HEK293 (cell line): ENCODE results near the gene TEX9.

Source experiments
- CTCF ChIA-PET: fragments of 350-600 bp; formaldehyde crosslinking; extraction: SDS; loops from one replicate; lab custom pipeline; 2021; ENCODE audit warnings: antibody characterized with exemption; lab: Yijun Ruan, JAX
- POLR2A ChIA-PET: fragments of 300-600 bp; formaldehyde crosslinking; extraction: SDS; loops from one replicate; lab custom pipeline; 2020; ENCODE audit warnings: antibody characterized with exemption, inconsistent platforms; lab: Yijun Ruan, JAX
- H3K27ac ChIP-seq: fragments of 200-500 bp; sonication (Bioruptor generic); 2 replicates; pipeline ENCODE4 v1.5.1; 2014; ENCODE audit warnings: low read depth, low read length, control low read depth, inconsistent platforms; ENCODE audit errors: extremely low read depth
- H3K36me3 ChIP-seq, 2 experiments: fragments of 200-500 bp in 1 of 2; sonication (Bioruptor generic) in 1 of 2; 1 replicate in 1 of 2; 2 replicates in 1 of 2; pipeline ENCODE4 v1.5.1; 2014 to 2017; ENCODE audit warnings: inconsistent platforms in 2 of 2, low read length in 2 of 2; ENCODE audit not compliant: control insufficient read depth in 2 of 2, insufficient read depth in 1 of 2
- H3K4me1 ChIP-seq: fragments of 200-500 bp; sonication (Bioruptor generic); 2 replicates; pipeline ENCODE4 v1.5.1; 2014; ENCODE audit warnings: mild to moderate bottlenecking, low read length, inconsistent platforms; ENCODE audit not compliant: control insufficient read depth, insufficient read depth
- H3K4me3 ChIP-seq: 2 replicates; pipeline ENCODE4 v1.5.1; 2011; ENCODE audit warnings: low read depth, mild to moderate bottlenecking, control low read depth, low read length, moderate library complexity
- H3K9me3 ChIP-seq: fragments of 200-500 bp; sonication (Bioruptor generic); 2 replicates; pipeline ENCODE4 v1.5.1; 2014; ENCODE audit warnings: low read depth, low read length, inconsistent platforms; ENCODE audit not compliant: control insufficient read depth, insufficient read depth
- BCL11A ChIP-seq: fragments of 450-650 bp; formaldehyde crosslinking; IDR thresholded peaks from 2 replicates; pipeline ENCODE4 v1.5.1; 2016; ENCODE audit warnings: low read depth, missing biosample characterization, missing genetic modification characterization
- FEZF1 ChIP-seq: fragments of 450-650 bp; formaldehyde crosslinking; IDR thresholded peaks from 2 replicates; pipeline ENCODE4 v1.5.1; 2016; ENCODE audit warnings: missing biosample characterization, missing genetic modification characterization
- HOXD13 ChIP-seq: sonication (generic); formaldehyde crosslinking; IDR thresholded peaks from 2 replicates; pipeline ENCODE4 v1.8.0; 2022; ENCODE audit warnings: missing genetic modification reagents, borderline replicate concordance
- KLF16 ChIP-seq: fragments of 450-650 bp; formaldehyde crosslinking; IDR thresholded peaks from 2 replicates; pipeline ENCODE4 v1.5.1; 2017; ENCODE audit warnings: missing biosample characterization, missing genetic modification characterization
- OVOL3 ChIP-seq: fragments of 450-650 bp; formaldehyde crosslinking; IDR thresholded peaks from 2 replicates; pipeline ENCODE4 v1.5.1; 2016; ENCODE audit warnings: missing biosample characterization, missing genetic modification characterization
- ZNF133 ChIP-seq: fragments of 450-650 bp; formaldehyde crosslinking; IDR thresholded peaks from 2 replicates; pipeline ENCODE4 v1.5.1; 2016; ENCODE audit warnings: missing biosample characterization, missing genetic modification characterization
- ZNF169 ChIP-seq: fragments of 450-650 bp; formaldehyde crosslinking; IDR thresholded peaks from 2 replicates; pipeline ENCODE4 v1.5.1; 2016; ENCODE audit warnings: missing biosample characterization, missing genetic modification characterization
- ZNF341 ChIP-seq: fragments of 450-650 bp; formaldehyde crosslinking; IDR thresholded peaks from 2 replicates; pipeline ENCODE4; 2016; ENCODE audit warnings: low read depth, missing biosample characterization, missing genetic modification characterization
- ZNF416 ChIP-seq: fragments of 450-650 bp; formaldehyde crosslinking; IDR thresholded peaks from 2 replicates; pipeline ENCODE4 v1.5.1; 2016; ENCODE audit warnings: missing biosample characterization, missing genetic modification characterization
- ZNF529 ChIP-seq: fragments of 450-650 bp; formaldehyde crosslinking; IDR thresholded peaks from 2 replicates; pipeline ENCODE4 v1.5.1; 2017; ENCODE audit warnings: missing genetic modification characterization, missing biosample characterization; ENCODE audit not compliant: insufficient replicate concordance
- ZNF596 ChIP-seq: fragments of 450-650 bp; IDR thresholded peaks from 2 replicates; pipeline ENCODE4 v1.5.0; 2018; ENCODE audit warnings: missing biosample characterization, mild to moderate bottlenecking, missing genetic modification characterization, moderate library complexity
- ZNF76 ChIP-seq: fragments of 450-650 bp; formaldehyde crosslinking; IDR thresholded peaks from 2 replicates; pipeline ENCODE4; 2016; ENCODE audit warnings: low read depth, missing biosample characterization, missing genetic modification characterization, borderline replicate concordance
- ZSCAN23 ChIP-seq: fragments of 450-650 bp; formaldehyde crosslinking; IDR thresholded peaks from 2 replicates; pipeline ENCODE4 v1.5.1; 2016; ENCODE audit warnings: missing biosample characterization, missing genetic modification characterization
- ZSCAN30 ChIP-seq: fragments of 450-650 bp; IDR thresholded peaks from 2 replicates; pipeline ENCODE4 v1.5.1; 2018; ENCODE audit warnings: missing biosample characterization, mild to moderate bottlenecking, missing genetic modification characterization, moderate library complexity
- TF ChIP-seq, protein P1 (sequence below): fragments of 450-650 bp; formaldehyde crosslinking; conservative IDR thresholded peaks from 2 replicates; pipeline ENCODE4 v1.5.1; 2016; ENCODE audit warnings: low read depth, missing biosample characterization, missing genetic modification characterization
- TF ChIP-seq, protein P2 (sequence below): fragments of 450-650 bp; formaldehyde crosslinking; IDR thresholded peaks from 2 replicates; pipeline ENCODE4 v1.5.1; 2016; ENCODE audit warnings: missing biosample characterization, missing genetic modification characterization
- TF ChIP-seq, protein P3 (sequence below): fragments of 450-650 bp; formaldehyde crosslinking; IDR thresholded peaks from 2 replicates; pipeline ENCODE4; 2016; ENCODE audit warnings: missing biosample characterization, missing genetic modification characterization
- TF ChIP-seq, protein P4 (sequence below): fragments of 450-650 bp; formaldehyde crosslinking; IDR thresholded peaks from 2 replicates; pipeline ENCODE4 v1.5.1; 2016; ENCODE audit warnings: missing biosample characterization, missing genetic modification characterization, borderline replicate concordance

The TEX9 gene

DNA sequence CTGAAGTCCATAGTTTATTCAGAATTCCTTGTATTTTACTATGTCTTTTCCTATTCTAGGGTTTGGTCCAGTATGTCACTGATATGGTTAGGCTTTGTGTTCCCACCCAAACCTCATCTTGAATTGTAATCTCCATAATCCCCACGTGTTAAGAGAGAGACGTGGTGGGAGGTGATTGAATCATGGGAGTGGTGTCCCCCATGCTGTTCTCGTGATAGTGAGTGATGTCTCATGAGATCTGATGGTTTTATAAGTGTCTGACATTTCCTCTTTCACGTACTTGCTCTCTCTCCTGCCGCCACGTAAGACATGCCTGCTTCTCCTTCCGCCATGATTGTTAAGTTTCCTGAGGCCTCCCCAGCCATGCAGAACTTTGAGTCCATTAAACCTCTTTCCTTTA lies 6.6 kb upstream of the TEX9 start:
- Histone ChIP-seq H3K27ac (no peak overlapping the region), H3K4me1 (no peaks in the 10 kb centered on the region), H3K36me3 (no peaks in the 10 kb centered on the region), H3K4me3 (no peak overlapping the region), H3K9me3 (no peaks in the 10 kb centered on the region)
- POLR2A ChIA-PET = no interaction called here
- TF ChIP-seq ZNF416 (tag by site-specific recombination) = no peak
- TF ChIP-seq, protein P1, sequence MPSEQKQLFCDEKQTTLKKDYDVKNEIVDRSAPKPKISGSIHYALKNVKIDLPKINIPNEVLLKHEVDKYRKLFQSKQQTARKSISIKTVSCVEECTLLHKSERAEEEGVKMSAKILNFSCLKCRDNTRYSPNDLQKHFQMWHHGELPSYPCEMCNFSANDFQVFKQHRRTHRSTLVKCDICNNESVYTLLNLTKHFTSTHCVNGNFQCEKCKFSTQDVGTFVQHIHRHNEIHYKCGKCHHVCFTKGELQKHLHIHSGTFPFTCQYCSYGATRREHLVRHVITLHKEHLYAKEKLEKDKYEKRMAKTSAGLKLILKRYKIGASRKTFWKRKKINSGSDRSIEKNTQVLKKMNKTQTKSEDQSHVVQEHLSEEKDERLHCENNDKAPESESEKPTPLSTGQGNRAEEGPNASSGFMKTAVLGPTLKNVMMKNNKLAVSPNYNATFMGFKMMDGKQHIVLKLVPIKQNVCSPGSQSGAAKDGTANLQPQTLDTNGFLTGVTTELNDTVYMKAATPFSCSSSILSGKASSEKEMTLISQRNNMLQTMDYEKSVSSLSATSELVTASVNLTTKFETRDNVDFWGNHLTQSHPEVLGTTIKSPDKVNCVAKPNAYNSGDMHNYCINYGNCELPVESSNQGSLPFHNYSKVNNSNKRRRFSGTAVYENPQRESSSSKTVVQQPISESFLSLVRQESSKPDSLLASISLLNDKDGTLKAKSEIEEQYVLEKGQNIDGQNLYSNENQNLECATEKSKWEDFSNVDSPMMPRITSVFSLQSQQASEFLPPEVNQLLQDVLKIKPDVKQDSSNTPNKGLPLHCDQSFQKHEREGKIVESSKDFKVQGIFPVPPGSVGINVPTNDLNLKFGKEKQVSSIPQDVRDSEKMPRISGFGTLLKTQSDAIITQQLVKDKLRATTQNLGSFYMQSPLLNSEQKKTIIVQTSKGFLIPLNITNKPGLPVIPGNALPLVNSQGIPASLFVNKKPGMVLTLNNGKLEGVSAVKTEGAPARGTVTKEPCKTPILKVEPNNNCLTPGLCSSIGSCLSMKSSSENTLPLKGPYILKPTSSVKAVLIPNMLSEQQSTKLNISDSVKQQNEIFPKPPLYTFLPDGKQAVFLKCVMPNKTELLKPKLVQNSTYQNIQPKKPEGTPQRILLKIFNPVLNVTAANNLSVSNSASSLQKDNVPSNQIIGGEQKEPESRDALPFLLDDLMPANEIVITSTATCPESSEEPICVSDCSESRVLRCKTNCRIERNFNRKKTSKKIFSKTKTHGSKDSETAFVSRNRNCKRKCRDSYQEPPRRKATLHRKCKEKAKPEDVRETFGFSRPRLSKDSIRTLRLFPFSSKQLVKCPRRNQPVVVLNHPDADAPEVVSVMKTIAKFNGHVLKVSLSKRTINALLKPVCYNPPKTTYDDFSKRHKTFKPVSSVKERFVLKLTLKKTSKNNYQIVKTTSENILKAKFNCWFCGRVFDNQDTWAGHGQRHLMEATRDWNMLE (tag by site-specific recombination) = no peak
- TF ChIP-seq, protein P2, sequence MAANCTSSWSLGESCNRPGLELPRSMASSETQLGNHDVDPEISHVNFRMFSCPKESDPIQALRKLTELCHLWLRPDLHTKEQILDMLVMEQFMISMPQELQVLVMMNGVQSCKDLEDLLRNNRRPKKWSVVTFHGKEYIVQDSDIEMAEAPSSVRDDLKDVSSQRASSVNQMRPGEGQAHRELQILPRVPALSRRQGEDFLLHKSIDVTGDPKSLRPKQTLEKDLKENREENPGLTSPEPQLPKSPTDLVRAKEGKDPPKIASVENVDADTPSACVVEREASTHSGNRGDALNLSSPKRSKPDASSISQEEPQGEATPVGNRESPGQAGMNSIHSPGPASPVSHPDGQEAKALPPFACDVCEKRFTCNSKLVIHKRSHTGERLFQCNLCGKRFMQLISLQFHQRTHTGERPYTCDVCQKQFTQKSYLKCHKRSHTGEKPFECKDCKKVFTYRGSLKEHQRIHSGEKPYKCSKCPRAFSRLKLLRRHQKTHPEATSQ (tag by site-specific recombination) = no peak
- no peak for TF ChIP-seq ZNF341 (tag by site-specific recombination)
- no peak for TF ChIP-seq ZNF169
- no peak for TF ChIP-seq ZNF76 (tag by site-specific recombination)
- TF ChIP-seq, protein P3, sequence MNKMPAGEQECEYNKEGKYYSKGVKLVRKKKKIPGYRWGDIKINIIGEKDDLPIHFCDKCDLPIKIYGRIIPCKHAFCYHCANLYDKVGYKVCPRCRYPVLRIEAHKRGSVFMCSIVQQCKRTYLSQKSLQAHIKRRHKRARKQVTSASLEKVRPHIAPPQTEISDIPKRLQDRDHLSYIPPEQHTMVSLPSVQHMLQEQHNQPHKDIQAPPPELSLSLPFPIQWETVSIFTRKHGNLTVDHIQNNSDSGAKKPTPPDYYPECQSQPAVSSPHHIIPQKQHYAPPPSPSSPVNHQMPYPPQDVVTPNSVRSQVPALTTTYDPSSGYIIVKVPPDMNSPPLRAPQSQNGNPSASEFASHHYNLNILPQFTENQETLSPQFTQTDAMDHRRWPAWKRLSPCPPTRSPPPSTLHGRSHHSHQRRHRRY = no peak
- TF ChIP-seq ZSCAN23 (tag by site-specific recombination) = no peak
- CTCF ChIA-PET = no interaction called here

DNA sequence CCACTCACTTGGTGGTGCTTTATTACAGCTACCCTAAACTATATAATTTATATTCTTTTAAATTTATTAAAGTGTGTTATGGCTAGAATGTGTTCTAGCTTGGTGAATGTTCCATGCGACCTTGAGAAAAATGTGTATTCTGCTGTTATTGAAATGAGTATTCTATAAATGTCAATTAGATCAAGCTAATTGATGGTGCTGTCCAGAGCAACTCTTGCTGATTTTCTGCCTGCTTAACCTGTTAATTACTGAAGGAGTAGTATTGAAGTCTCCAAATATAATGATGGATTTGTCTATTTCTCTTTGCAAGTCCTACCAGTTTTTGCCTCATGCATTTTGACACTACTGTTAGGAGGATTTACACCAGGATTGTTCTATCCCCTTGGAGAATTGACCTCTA lies 3.2 kb upstream of the TEX9 start:
- ChIA-PET CTCF (no interaction called here), POLR2A (no interaction called here)
- H3K4me3 ChIP-seq = no peak overlapping the region
- no peaks in the 10 kb centered on the region for H3K36me3 ChIP-seq
- H3K9me3 ChIP-seq = no peaks in the 10 kb centered on the region
- no peaks in the 10 kb centered on the region for H3K4me1 ChIP-seq
- no peak overlapping the region for H3K27ac ChIP-seq
- no peak for TF ChIP-seq ZNF416 (tag by site-specific recombination)
- TF ChIP-seq, protein P4, sequence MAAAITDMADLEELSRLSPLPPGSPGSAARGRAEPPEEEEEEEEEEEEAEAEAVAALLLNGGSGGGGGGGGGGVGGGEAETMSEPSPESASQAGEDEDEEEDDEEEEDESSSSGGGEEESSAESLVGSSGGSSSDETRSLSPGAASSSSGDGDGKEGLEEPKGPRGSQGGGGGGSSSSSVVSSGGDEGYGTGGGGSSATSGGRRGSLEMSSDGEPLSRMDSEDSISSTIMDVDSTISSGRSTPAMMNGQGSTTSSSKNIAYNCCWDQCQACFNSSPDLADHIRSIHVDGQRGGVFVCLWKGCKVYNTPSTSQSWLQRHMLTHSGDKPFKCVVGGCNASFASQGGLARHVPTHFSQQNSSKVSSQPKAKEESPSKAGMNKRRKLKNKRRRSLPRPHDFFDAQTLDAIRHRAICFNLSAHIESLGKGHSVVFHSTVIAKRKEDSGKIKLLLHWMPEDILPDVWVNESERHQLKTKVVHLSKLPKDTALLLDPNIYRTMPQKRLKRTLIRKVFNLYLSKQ (tag by site-specific recombination) = no peak
- TF ChIP-seq ZSCAN30 (tag by site-specific recombination) = no peak
- TF ChIP-seq BCL11A = no peak
- no peak for TF ChIP-seq KLF16 (tag by site-specific recombination)
- TF ChIP-seq ZNF596 (tag by site-specific recombination) = no peak
- TF ChIP-seq OVOL3 (tag by site-specific recombination) = no peak
- no peak for TF ChIP-seq ZNF133
- no peak for TF ChIP-seq HOXD13 (CRISPR knock-in tag)
- no peak for TF ChIP-seq FEZF1 (tag by site-specific recombination)
- no peak for TF ChIP-seq ZNF529
- TF ChIP-seq, all 188 proteins: peak for 0
